GM12864 (cell line): Measurements from ENCODE around the gene SNRPN.
"Not testable (repeated sequence)": the region's sequence is repeated elsewhere in the genome, so short reads cannot be mapped to it uniquely, and the experiment has no call there.

Experiments used
- DNase-seq: peaks from one replicate; pipeline ENCODE4 v3.0.0-alpha.2; 2011; ENCODE audit warnings: low read depth
- H3K4me3 ChIP-seq: 2 replicates; pipeline ENCODE4 v1.5.1; 2011; ENCODE audit warnings: mild to moderate bottlenecking, low read depth, low read length, control low read depth
- TF ChIP-seq, protein P1 (sequence below): IDR thresholded peaks from 2 replicates; pipeline ENCODE4 v1.5.1; 2011; ENCODE audit warnings: low read depth, mild to moderate bottlenecking, moderate library complexity, low read length, control low read depth, inconsistent platforms; ENCODE audit errors: missing control alignments

The SNRPN gene

DNA sequence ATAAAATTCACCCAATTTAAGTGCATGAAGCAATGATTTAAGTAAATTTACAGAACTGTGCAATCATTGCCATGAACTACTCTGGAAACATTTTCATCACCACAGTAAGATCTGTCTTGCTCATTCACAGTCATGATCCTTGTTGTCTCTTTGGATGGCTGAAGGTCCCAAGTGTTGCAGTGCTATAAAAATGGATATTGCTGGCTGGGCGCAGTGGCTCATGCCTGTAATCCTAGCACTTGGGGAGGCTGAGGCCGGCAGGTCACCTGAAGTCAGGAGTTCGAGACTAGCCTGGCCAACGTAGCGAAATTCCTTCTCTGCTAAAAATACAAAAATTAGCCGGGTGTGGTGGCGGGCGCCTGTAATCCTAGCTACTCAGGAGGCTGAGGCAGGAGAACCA is 17.0 kb downstream of the SNRPN start:
- no peak for DNase-seq
- H3K4me3 ChIP-seq = no peak overlapping the region
- TF ChIP-seq, protein P1, sequence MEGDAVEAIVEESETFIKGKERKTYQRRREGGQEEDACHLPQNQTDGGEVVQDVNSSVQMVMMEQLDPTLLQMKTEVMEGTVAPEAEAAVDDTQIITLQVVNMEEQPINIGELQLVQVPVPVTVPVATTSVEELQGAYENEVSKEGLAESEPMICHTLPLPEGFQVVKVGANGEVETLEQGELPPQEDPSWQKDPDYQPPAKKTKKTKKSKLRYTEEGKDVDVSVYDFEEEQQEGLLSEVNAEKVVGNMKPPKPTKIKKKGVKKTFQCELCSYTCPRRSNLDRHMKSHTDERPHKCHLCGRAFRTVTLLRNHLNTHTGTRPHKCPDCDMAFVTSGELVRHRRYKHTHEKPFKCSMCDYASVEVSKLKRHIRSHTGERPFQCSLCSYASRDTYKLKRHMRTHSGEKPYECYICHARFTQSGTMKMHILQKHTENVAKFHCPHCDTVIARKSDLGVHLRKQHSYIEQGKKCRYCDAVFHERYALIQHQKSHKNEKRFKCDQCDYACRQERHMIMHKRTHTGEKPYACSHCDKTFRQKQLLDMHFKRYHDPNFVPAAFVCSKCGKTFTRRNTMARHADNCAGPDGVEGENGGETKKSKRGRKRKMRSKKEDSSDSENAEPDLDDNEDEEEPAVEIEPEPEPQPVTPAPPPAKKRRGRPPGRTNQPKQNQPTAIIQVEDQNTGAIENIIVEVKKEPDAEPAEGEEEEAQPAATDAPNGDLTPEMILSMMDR = no peak

- H3K4me3 ChIP-seq, DNase-seq: not testable (repeated sequence)
Measured at GRCh38 chr15:24972707-24973106, 17.9 kb downstream of the SNRPN start.

DNA sequence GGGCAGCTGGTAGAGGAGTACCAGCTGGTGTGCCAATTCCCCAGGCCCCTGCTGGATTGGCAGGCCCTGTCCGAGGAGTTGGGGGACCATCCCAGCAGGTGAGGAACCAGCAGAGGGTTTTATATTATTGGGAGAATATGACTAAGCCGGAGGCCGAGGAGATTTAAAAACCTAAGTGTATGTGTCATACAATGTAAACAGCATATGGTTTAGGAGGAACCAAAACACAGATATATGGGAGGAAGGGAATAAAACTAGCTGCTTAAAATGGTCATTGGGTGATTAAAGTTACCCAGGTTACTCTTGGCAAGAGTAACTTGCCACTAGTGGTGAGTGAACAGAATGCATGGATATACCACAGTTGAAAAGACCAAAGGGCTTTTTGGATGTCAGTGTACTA is 22.1 kb downstream of the SNRPN start:
- no peak overlapping the region for H3K4me3 ChIP-seq
- no peak for DNase-seq
- TF ChIP-seq, protein P1 = no peak

- no peak for DNase-seq
- TF ChIP-seq, protein P1 = no peak
- no peak overlapping the region for H3K4me3 ChIP-seq
Measured at GRCh38 chr15:24977686-24978085, 22.9 kb downstream of the SNRPN start.

DNA sequence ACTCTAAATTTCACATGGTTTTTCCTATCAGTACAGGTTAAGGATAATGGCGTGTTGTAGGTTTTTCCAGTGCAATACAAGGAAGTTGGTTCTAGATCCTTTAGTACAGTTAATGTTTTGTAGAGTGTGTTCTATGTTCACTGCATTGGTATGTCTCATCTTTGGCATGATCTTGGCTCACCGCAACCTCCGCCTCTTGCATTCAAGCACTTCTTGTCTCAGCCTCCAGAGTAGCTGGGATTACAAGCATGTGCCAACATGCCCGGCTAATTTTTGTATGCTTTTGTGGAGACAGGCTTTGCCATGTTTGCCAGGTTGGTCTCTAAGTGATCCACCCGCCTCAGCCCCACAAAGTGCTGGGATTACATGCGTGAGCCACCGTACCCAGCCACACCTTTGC is 30.4 kb downstream of the SNRPN start:
- DNase-seq = no peak
- TF ChIP-seq, protein P1 = no peak
- H3K4me3 ChIP-seq = no peak overlapping the region

DNA sequence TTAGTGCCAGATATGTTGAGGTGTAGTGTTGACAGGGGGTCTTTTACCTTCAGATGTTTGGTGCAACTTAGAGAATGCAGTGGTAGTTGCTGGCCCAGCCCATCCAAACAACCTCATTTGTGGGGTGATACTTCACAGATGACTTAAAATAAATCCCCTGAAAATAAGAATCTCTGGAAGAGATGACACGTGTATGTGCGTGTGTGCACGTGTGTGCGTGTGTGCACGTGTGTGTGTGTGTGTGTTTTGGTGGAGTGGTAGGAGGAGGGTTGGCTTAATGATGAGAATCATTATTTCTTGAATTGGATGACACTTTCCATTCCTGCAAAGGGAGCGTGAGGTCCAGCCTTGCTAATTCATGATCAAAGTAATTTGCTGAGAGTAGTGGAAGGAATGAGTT is 31.9 kb downstream of the SNRPN start:
- H3K4me3 ChIP-seq = no peak overlapping the region
- TF ChIP-seq, protein P1 = no peak
- no peak for DNase-seq

DNA sequence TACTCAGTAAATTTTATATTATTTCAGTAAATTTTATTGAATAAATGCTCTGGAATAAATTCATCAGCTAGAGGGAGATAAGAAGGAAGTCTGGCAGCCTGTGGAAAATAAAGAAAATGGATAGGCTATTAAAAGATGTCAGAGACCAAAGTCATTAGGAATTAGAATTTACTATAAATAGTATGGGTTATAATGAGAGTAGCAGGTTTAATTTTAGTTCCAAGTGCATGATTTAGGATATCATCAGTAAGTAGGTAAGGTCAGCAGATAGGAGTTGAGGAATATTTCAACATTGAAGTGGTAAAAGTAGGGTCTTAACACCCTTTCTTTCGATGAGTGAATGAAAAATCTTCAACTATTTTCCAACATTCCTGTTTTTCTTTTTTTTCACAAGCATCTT is 64.6 kb downstream of the SNRPN start:
- no peak for DNase-seq
- TF ChIP-seq, protein P1 = no peak
- no peak overlapping the region for H3K4me3 ChIP-seq

GRCh38 chr15:25022233-25022632 is 67.4 kb downstream of the SNRPN start:
- TF ChIP-seq, protein P1 = no peak
- DNase-seq = no peak
- H3K4me3 ChIP-seq = no peak overlapping the region
